ENCODE measurements around the gene MPP4. TPM values are rescaled to one million over a fixed set of nuclear protein-coding genes. Genes with fewer than 3 reads are reported as not detected.

The MPP4 gene
- polyA plus RNA-seq (2013, experiment 1 of 2), result 0.15 TPM
- polyA plus RNA-seq (2013, experiment 2 of 2), result 0.17 TPM

DNA sequence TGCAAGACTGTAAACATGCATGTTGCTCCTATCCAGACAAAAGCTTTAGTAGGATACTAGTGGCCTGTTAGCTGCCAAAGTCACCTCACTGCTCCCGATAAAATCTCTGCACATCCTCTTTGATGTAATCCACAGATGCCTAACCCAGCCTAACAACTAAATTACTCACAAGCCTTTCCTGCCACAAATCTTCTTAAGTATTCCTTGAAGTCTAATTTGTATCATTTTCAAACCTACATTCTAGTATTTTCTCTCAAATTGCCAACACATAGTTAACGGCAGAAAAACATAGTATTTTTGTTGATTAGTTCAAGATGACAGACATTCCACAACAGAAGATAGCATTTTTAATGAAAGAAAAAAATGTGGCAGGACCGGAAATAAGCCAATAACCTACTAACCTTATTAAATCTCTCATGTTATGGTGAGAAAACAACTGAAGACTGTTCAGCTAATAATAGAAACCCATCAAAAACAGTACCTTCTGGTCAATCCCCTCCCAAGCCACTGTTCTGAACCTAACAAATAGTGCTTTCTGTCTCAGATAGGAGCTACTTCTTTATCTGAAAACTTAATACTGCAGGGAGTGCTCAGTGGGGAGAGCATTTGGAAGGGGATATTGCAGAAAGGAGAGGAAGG is at the start of gene MPP4:
Gene MPP4 (minus strand): TSS at position 57 of the 639 bp plus-strand sequence. CDS start 4,690 bp downstream, outside the sequence.
- no peak within 1 kb of the TSS for H2AK5ac ChIP-seq (ENCODE audit: low read length)
- WGBS (ENCODE audit: extremely low coverage, insufficient coverage, low lambda C conversion rate), result no CpG with 5 or more reads among the region's 3 CpGs
- H2BK120ac ChIP-seq (ENCODE audit: low read depth, low read length), result no peak within 1 kb of the TSS
- no peak within 1 kb of the TSS for H2BK15ac ChIP-seq (replicated peaks; ENCODE audit: low read depth)
- no peaks in the 10 kb centered on the region for H3K79me2 ChIP-seq (ENCODE audit: control insufficient read depth, insufficient read depth, low read length)
- H3K9ac ChIP-seq (ENCODE audit: low read length), result no peak within 1 kb of the TSS
- no peak within 1 kb of the TSS for H3K27ac ChIP-seq (ENCODE audit: low read depth, low read length)
- no peaks in the 10 kb centered on the region for H3K79me1 ChIP-seq (ENCODE audit: low read length)
- H2BK5ac ChIP-seq (ENCODE audit: low read length), result no peak within 1 kb of the TSS
- peak; percentile 40 for DNase-seq
- no peak within 1 kb of the TSS for H3K4me2 ChIP-seq (ENCODE audit: low read length)
- no peak within 1 kb of the TSS for H3K4ac ChIP-seq (ENCODE audit: low read depth, low read length)
- H4K8ac ChIP-seq (ENCODE audit: low read depth, low read length), result no peak within 1 kb of the TSS
- H3K4me3 ChIP-seq (ENCODE audit: low read length), result no peak within 1 kb of the TSS
- H3K27me3 ChIP-seq (ENCODE audit: insufficient read depth, low read length, poor library complexity), result no peaks in the 10 kb centered on the region
- no peak within 1 kb of the TSS for H3K56ac ChIP-seq (ENCODE audit: low read length)
- no peak within 1 kb of the TSS for H3K23ac ChIP-seq (ENCODE audit: low read length)
- no peaks in the 10 kb centered on the region for H3K36me3 ChIP-seq (ENCODE audit: control insufficient read depth, insufficient read depth, low read length)
- peak within 1 kb of the TSS; percentile 60 for H3K18ac ChIP-seq (ENCODE audit: low read length)
- no peak within 1 kb of the TSS for H4K5ac ChIP-seq (ENCODE audit: low read length)
- peaks cover 15% of the 10 kb centered on the region for H3K4me1 ChIP-seq (ENCODE audit: control insufficient read depth, low read depth, low read length)

DNA sequence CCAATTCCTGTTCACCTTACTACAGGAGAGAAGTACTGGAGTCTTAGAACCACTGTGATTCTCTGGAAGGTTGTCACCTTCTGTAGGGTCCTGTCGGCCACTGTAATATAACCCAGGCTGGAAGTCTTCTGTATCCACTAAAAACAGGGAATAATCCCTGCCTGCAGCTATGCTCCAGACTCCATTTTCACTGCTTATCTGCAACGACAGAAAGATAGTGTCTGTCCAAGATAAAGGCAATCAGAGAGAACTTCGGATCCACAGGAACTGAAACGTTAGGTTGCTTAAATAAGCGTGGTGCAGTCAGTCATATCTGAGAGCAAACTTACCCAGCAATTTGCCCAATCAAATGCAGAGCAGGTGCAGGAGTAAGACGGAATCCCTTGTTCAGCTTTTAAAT is 48.1 kb upstream of the MPP4 start:
- no peaks in the 10 kb centered on the region for H3K27me3 ChIP-seq (ENCODE audit: insufficient read depth, low read length, poor library complexity)
- no peak overlapping the region for H3K23ac ChIP-seq (ENCODE audit: low read length)
- H3K4me3 ChIP-seq (ENCODE audit: low read length), result no peak overlapping the region
- H3K4me2 ChIP-seq (ENCODE audit: low read length), result no peak overlapping the region
- no peaks in the 10 kb centered on the region for H3K36me3 ChIP-seq (ENCODE audit: control insufficient read depth, insufficient read depth, low read length)
- no CpG with 5 or more reads among the region's 6 CpGs for WGBS (ENCODE audit: extremely low coverage, insufficient coverage, low lambda C conversion rate)
- no peaks in the 10 kb centered on the region for H3K4me1 ChIP-seq (ENCODE audit: control insufficient read depth, low read depth, low read length)
- H3K79me1 ChIP-seq (ENCODE audit: low read length), result no peaks in the 10 kb centered on the region
- H4K5ac ChIP-seq (ENCODE audit: low read length), result no peak overlapping the region
- H3K9ac ChIP-seq (ENCODE audit: low read length), result no peak overlapping the region
- DNase-seq, result peak; percentile 77
- no peak overlapping the region for H2BK15ac ChIP-seq (replicated peaks; ENCODE audit: low read depth)
- no peak overlapping the region for H3K27ac ChIP-seq (ENCODE audit: low read depth, low read length)
- H3K4ac ChIP-seq (ENCODE audit: low read depth, low read length), result no peak overlapping the region
- no peak overlapping the region for H4K8ac ChIP-seq (ENCODE audit: low read depth, low read length)
- H2BK5ac ChIP-seq (ENCODE audit: low read length), result no peak overlapping the region
- no peak overlapping the region for H2AK5ac ChIP-seq (ENCODE audit: low read length)
- H3K79me2 ChIP-seq (ENCODE audit: control insufficient read depth, insufficient read depth, low read length), result no peaks in the 10 kb centered on the region
- no peak overlapping the region for H2BK120ac ChIP-seq (ENCODE audit: low read depth, low read length)
- H3K56ac ChIP-seq (ENCODE audit: low read length), result no peak overlapping the region
- no peak overlapping the region for H3K18ac ChIP-seq (ENCODE audit: low read length)

GRCh38 chr2:201735486-201735885 is 37.0 kb upstream of the MPP4 start:
- no CpG with 5 or more reads among the region's 2 CpGs for WGBS (ENCODE audit: extremely low coverage, insufficient coverage, low lambda C conversion rate)
- H2BK15ac ChIP-seq (replicated peaks; ENCODE audit: low read depth), result no peak overlapping the region
- no peak overlapping the region for H3K18ac ChIP-seq (ENCODE audit: low read length)
- no peak overlapping the region for H3K4me2 ChIP-seq (ENCODE audit: low read length)
- H3K4ac ChIP-seq (ENCODE audit: low read depth, low read length), result no peak overlapping the region
- H3K4me3 ChIP-seq (ENCODE audit: low read length), result no peak overlapping the region
- H2BK5ac ChIP-seq (ENCODE audit: low read length), result no peak overlapping the region
- H4K5ac ChIP-seq (ENCODE audit: low read length), result no peak overlapping the region
- no peaks in the 10 kb centered on the region for H3K27me3 ChIP-seq (ENCODE audit: insufficient read depth, low read length, poor library complexity)
- H3K27ac ChIP-seq (ENCODE audit: low read depth, low read length), result no peak overlapping the region
- no peak overlapping the region for H3K9ac ChIP-seq (ENCODE audit: low read length)
- H3K4me1 ChIP-seq (ENCODE audit: control insufficient read depth, low read depth, low read length), result no peaks in the 10 kb centered on the region
- H3K56ac ChIP-seq (ENCODE audit: low read length), result no peak overlapping the region
- no peak overlapping the region for H2AK5ac ChIP-seq (ENCODE audit: low read length)
- no peaks in the 10 kb centered on the region for H3K79me2 ChIP-seq (ENCODE audit: control insufficient read depth, insufficient read depth, low read length)
- H4K8ac ChIP-seq (ENCODE audit: low read depth, low read length), result no peak overlapping the region
- no peak for DNase-seq
- H2BK120ac ChIP-seq (ENCODE audit: low read depth, low read length), result no peak overlapping the region
- no peaks in the 10 kb centered on the region for H3K36me3 ChIP-seq (ENCODE audit: control insufficient read depth, insufficient read depth, low read length)
- no peak overlapping the region for H3K23ac ChIP-seq (ENCODE audit: low read length)
- no peaks in the 10 kb centered on the region for H3K79me1 ChIP-seq (ENCODE audit: low read length)

GRCh38 chr2:201734111-201734510 is 35.7 kb upstream of the MPP4 start:
- WGBS (ENCODE audit: extremely low coverage, insufficient coverage, low lambda C conversion rate), result no CpG with 5 or more reads among the region's 4 CpGs
- no peak for DNase-seq
- no peak overlapping the region for H4K8ac ChIP-seq (ENCODE audit: low read depth, low read length)
- no peaks in the 10 kb centered on the region for H3K79me1 ChIP-seq (ENCODE audit: low read length)
- no peak overlapping the region for H2BK5ac ChIP-seq (ENCODE audit: low read length)
- H2AK5ac ChIP-seq (ENCODE audit: low read length), result no peak overlapping the region
- H3K9ac ChIP-seq (ENCODE audit: low read length), result no peak overlapping the region
- H3K36me3 ChIP-seq (ENCODE audit: control insufficient read depth, insufficient read depth, low read length), result no peaks in the 10 kb centered on the region
- H2BK120ac ChIP-seq (ENCODE audit: low read depth, low read length), result no peak overlapping the region
- no peak overlapping the region for H3K4ac ChIP-seq (ENCODE audit: low read depth, low read length)
- no peak overlapping the region for H3K23ac ChIP-seq (ENCODE audit: low read length)
- H3K18ac ChIP-seq (ENCODE audit: low read length), result no peak overlapping the region
- H3K4me3 ChIP-seq (ENCODE audit: low read length), result no peak overlapping the region
- no peaks in the 10 kb centered on the region for H3K4me1 ChIP-seq (ENCODE audit: control insufficient read depth, low read depth, low read length)
- no peak overlapping the region for H2BK15ac ChIP-seq (replicated peaks; ENCODE audit: low read depth)
- no peak overlapping the region for H4K5ac ChIP-seq (ENCODE audit: low read length)
- H3K4me2 ChIP-seq (ENCODE audit: low read length), result no peak overlapping the region
- no peaks in the 10 kb centered on the region for H3K79me2 ChIP-seq (ENCODE audit: control insufficient read depth, insufficient read depth, low read length)
- H3K27ac ChIP-seq (ENCODE audit: low read depth, low read length), result no peak overlapping the region
- H3K27me3 ChIP-seq (ENCODE audit: insufficient read depth, low read length, poor library complexity), result no peaks in the 10 kb centered on the region
- H3K56ac ChIP-seq (ENCODE audit: low read length), result no peak overlapping the region

- no peaks in the 10 kb centered on the region for H3K36me3 ChIP-seq (ENCODE audit: control insufficient read depth, insufficient read depth, low read length)
These were observed 35.1 kb upstream of the MPP4 start for GRCh38 chr2:201733544-201733943.

More at GRCh38 chr2:201733544-201733943, 35.1 kb upstream of the MPP4 start:
- Histone ChIP-seq H3K23ac (ENCODE audit: low read length) (no peak overlapping the region), H2AK5ac (ENCODE audit: low read length) (no peak overlapping the region), H3K4me1 (ENCODE audit: control insufficient read depth, low read depth, low read length) (no peaks in the 10 kb centered on the region), H2BK120ac (ENCODE audit: low read depth, low read length) (no peak overlapping the region), H3K18ac (ENCODE audit: low read length) (no peak overlapping the region), H4K5ac (ENCODE audit: low read length) (no peak overlapping the region), H3K4me2 (ENCODE audit: low read length) (no peak overlapping the region), H3K79me1 (ENCODE audit: low read length) (no peaks in the 10 kb centered on the region), H3K79me2 (ENCODE audit: control insufficient read depth, insufficient read depth, low read length) (no peaks in the 10 kb centered on the region), H3K4me3 (ENCODE audit: low read length) (no peak overlapping the region), H2BK5ac (ENCODE audit: low read length) (no peak overlapping the region), H4K8ac (ENCODE audit: low read depth, low read length) (no peak overlapping the region), H3K27me3 (ENCODE audit: insufficient read depth, low read length, poor library complexity) (no peaks in the 10 kb centered on the region), H3K4ac (ENCODE audit: low read depth, low read length) (no peak overlapping the region), H3K56ac (ENCODE audit: low read length) (no peak overlapping the region), H3K27ac (ENCODE audit: low read depth, low read length) (no peak overlapping the region), H3K9ac (ENCODE audit: low read length) (no peak overlapping the region), H2BK15ac (replicated peaks; ENCODE audit: low read depth) (no peak overlapping the region)
- no CpG with 5 or more reads among the region's 1 CpG for WGBS (ENCODE audit: extremely low coverage, insufficient coverage, low lambda C conversion rate)
- DNase-seq, result no peak
